Measurements from ENCODE around the gene TNIP2. TPM values are rescaled to one million over a fixed set of nuclear protein-coding genes. Genes with fewer than 3 reads are reported as not detected.

TNIP2 gene
- total and polyA plus RNA-seq, 2 donors (not counting 3 experiments of a cell fraction or from before 2014, with no cell fraction given): 37.7 to 52.1 TPM

- ChIA-PET POLR2A (no interaction called here), CTCF (interaction anchor here (1.1 kb wide), 1 partner anchor 26 kb away, joined by 3 read pairs; no protein-coding TSS in a partner anchor)
- TF ChIP-seq POLR2AphosphoS5 (IDR thresholded peaks at IDR 0.05; ENCODE audit: insufficient read depth, low read depth, low read length): no peak
- TF ChIP-seq CTCF (IDR thresholded peaks at IDR 0.05; ENCODE audit: extremely low read depth in 1 of 2, insufficient read depth in 1 of 2, low read depth in 1 of 2, low read length in 2 of 2): no peak
- no peak for TF ChIP-seq POLR2A (IDR thresholded peaks at IDR 0.05; ENCODE audit: low read depth, low read length)
- TF ChIP-seq MYC (IDR thresholded peaks at IDR 0.05; ENCODE audit: low read depth, low read length): no peak
- TF ChIP-seq JUN (IDR thresholded peaks at IDR 0.05; ENCODE audit: borderline replicate concordance, insufficient read depth, insufficient read length, low read depth): no peak
- TF ChIP-seq EZH2 (IDR thresholded peaks at IDR 0.05; ENCODE audit: borderline replicate concordance, low read depth, low read length, severe bottlenecking): no peak
- TF ChIP-seq FOS (IDR thresholded peaks at IDR 0.05; ENCODE audit: borderline replicate concordance, insufficient read depth, low read length): no peak
- TF ChIP-seq GATA2 (IDR thresholded peaks at IDR 0.05; ENCODE audit: insufficient read depth, insufficient read length, low read depth, low read length): no peak
- no peak for FAIRE-seq
- H4K20me1 ChIP-seq (replicated peaks; ENCODE audit: control insufficient read depth, extremely low read depth, insufficient read depth, low read length): no peaks in the 10 kb centered on the region
- peaks cover 5% of the 10 kb centered on the region for H3K79me2 ChIP-seq (ENCODE audit: control insufficient read depth, insufficient read depth, low read length)
- no peaks in the 10 kb centered on the region for H3K9me3 ChIP-seq (replicated peaks; ENCODE audit: control insufficient read depth, insufficient read depth, low read length)
- no peaks in the 10 kb centered on the region for H3K27me3 ChIP-seq (ENCODE audit: control insufficient read depth in 2 of 2, insufficient read depth in 2 of 2, low read length in 2 of 2)
- no peak overlapping the region for H3K4me3 ChIP-seq (replicated peaks in 1 of 3; ENCODE audit: insufficient read depth in 1 of 3, low read depth in 1 of 3, low read length in 3 of 3)
- DNase-seq (ENCODE audit: low read depth, low spot score): no peak
- dilution Hi-C loops (cut with MboI; ENCODE audit: extremely low pct_ligation_motif_present, low sequenced_read_pairs) (no loop called here), intact Hi-C loops (cut with micrococcal nuclease) (no loop called here)
- no TSS peak for BruUV-seq (replicated peaks)
- no peak overlapping the region for H3K4me2 ChIP-seq (ENCODE audit: insufficient read depth, low read length)
- no peak overlapping the region for H3K27ac ChIP-seq (ENCODE audit: insufficient read depth, low read depth, low read length)
- no peaks in the 10 kb centered on the region for H3K36me3 ChIP-seq (ENCODE audit: control insufficient read depth in 2 of 2, extremely low read depth in 1 of 2, insufficient read depth in 2 of 2, low read length in 2 of 2)
- H2AFZ ChIP-seq (ENCODE audit: low read depth, low read length): no peak overlapping the region
- H3K9me1 ChIP-seq (replicated peaks; ENCODE audit: control insufficient read depth, extremely low read depth, insufficient read depth, low read length): no peaks in the 10 kb centered on the region
- no peak overlapping the region for H3K9ac ChIP-seq (replicated peaks; ENCODE audit: extremely low read depth, insufficient read depth, low read length)
- H3K4me1 ChIP-seq (ENCODE audit: control insufficient read depth, extremely low read depth, insufficient read depth, low read length): peaks cover 14% of the 10 kb centered on the region
These were observed 33.9 kb upstream of the TNIP2 start for GRCh38 chr4:2789793-2790582.

Data from endothelial cell of umbilical vein (primary cell).